Measurements from ENCODE around the gene SCGB2A2.

DNA sequence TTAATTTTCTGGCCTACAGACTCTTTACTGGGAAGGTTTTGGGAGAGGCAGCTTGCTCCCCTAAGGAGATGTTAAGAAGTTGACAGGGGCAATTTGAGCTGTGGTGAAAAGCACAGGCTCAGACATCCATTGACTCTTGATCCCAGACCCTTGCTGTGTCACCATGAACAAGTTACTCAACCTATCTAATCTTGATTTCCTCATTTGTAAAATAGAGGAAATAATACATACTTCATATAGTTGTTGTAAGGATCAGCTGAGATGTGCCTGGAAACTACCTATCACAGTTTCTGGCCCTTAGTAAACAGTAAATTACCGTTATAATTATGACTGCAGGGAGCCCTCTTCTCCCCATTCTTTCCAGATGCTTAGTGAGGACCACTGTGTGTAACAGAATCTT, 45.5 kb downstream of the SCGB2A2 start:
- no peak for TF ChIP-seq GATA3 (IDR thresholded peaks at IDR 0.05; ENCODE audit: low read depth, low read length)
- no peak for TF ChIP-seq GATA2 (IDR thresholded peaks at IDR 0.05; ENCODE audit: low read depth, low read length)

All from SH-SY5Y (cell line).